ENCODE results near the gene ZMAT3.

DNA sequence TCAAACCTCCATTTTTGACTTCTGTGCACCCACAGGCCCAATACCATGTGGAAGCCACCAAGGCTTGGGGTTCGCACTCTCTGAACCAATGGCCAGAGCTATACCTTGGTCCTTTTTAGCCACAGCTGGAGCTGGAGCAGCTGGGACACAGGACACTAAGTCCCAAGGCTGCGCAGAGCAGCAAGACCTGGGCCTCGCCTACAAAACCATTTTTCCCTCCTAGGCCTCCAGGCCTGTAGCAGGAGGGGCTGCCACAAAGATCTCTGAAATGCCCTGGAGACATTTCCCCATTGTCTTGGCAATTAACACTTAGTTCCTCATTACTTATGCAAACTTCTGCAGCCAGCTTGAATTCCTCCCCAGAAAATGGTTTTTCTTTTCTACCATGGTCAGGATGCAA, 81.3 kb downstream of the ZMAT3 start:
- no peak for TF ChIP-seq CTCF (conservative IDR thresholded peaks at IDR 0.05)
- no peak for TF ChIP-seq ZFX (IDR thresholded peaks at IDR 0.05)
